ENCODE data around the gene F2RL1. TPM values are rescaled to one million over a fixed set of nuclear protein-coding genes. Genes with fewer than 3 reads are reported as not detected.

The F2RL1 gene
- total and polyA plus RNA-seq, 2 of the 8 experiments (the other 6 are each of a cell fraction or from before 2014, with no cell fraction given), result 23.2 to 26.6 TPM

- Histone ChIP-seq H3K18ac (ENCODE audit: extremely low read depth, low read length) (no peak overlapping the region; the same call in 1 of the 2 replicates), H3K4me3 (ENCODE audit: extremely low read depth in 1 of 4, insufficient read depth in 2 of 4, low read depth in 3 of 4, low read length in 4 of 4) (no peak overlapping the region), H3K23me2 (ENCODE audit: low read depth, low read length) (peaks cover 6% of the 10 kb centered on the region), H3K4ac (replicated peaks; ENCODE audit: insufficient read length, low read depth, low read length) (no peak overlapping the region), H2BK120ac (replicated peaks; ENCODE audit: low read depth, low read length) (no peak overlapping the region), H3K79me1 (ENCODE audit: low read depth, low read length) (no peaks in the 10 kb centered on the region), H3K27ac (ENCODE audit: low read depth, low read length) (no peak overlapping the region), H2BK5ac (ENCODE audit: low read depth, low read length) (no peak overlapping the region), H2BK15ac (ENCODE audit: low read length) (no peak overlapping the region), H4K20me1 (replicated peaks in 1 of 2; ENCODE audit: control insufficient read depth in 1 of 2, insufficient read depth in 2 of 2, low read length in 2 of 2) (no peaks in the 10 kb centered on the region), H3K14ac (ENCODE audit: insufficient read length) (no peak overlapping the region), H3K23ac (ENCODE audit: insufficient read length) (no peak overlapping the region), H4K8ac (ENCODE audit: extremely low read depth, insufficient read depth, low read length) (no peak overlapping the region), H3K9me3 (ENCODE audit: insufficient read depth in 2 of 2, low read depth in 1 of 2, low read length in 1 of 2) (peaks cover 3 to 17% of the 10 kb centered on the region in 2 experiments; a peak in 3 of 4 replicates), H3K79me2 (ENCODE audit: control insufficient read depth in 1 of 2, insufficient read depth in 2 of 2, low read length in 2 of 2) (no peaks in the 10 kb centered on the region), H3K27me3 (replicated peaks in 1 of 4; ENCODE audit: control insufficient read depth in 3 of 4, extremely low read depth in 1 of 4, insufficient read depth in 3 of 4, low read length in 3 of 4) (peaks cover 0 to 2% (median 0%) of the 10 kb centered on the region in 4 experiments; a peak in 1 of 7 replicates), H3K36me3 (ENCODE audit: control insufficient read depth in 2 of 4, insufficient read depth in 4 of 4, low read length in 3 of 4) (peaks cover 0 to 4% (median 0%) of the 10 kb centered on the region in 4 experiments; a peak in 1 of 8 replicates), H3K4me2 (ENCODE audit: insufficient read depth in 1 of 2, low read depth in 2 of 2, low read length in 2 of 2) (no peak overlapping the region), H3K56ac (replicated peaks; ENCODE audit: insufficient read length, low read depth, low read length) (no peak overlapping the region), H4K91ac (replicated peaks; ENCODE audit: insufficient read length, low read length) (peak overlapping the region; percentile 80), H2AK5ac (ENCODE audit: low read depth, low read length) (no peak overlapping the region), H2BK12ac (ENCODE audit: low read depth, low read length) (no peak overlapping the region; the same call in 1 of the 2 replicates), H2BK20ac (ENCODE audit: low read length) (peak overlapping the region; percentile 77; the same call in 1 of the 2 replicates), H3K4me1 (replicated peaks in 1 of 4; ENCODE audit: control insufficient read depth in 3 of 4, insufficient read depth in 4 of 4, low read length in 3 of 4) (peaks cover 0 to 6% (median 4%) of the 10 kb centered on the region in 4 experiments; a peak in 4 of 7 replicates), H4K5ac (ENCODE audit: insufficient read length, low read depth, low read length) (no peak overlapping the region), H2AFZ (ENCODE audit: low read length) (no peak overlapping the region), H3K9ac (replicated peaks in 1 of 4; ENCODE audit: extremely low read depth in 1 of 4, low read depth in 3 of 4, low read length in 3 of 4) (no peak overlapping the region)
- whole genome bisulfite sequencing, 2 experiments (ENCODE audit: extremely low coverage in 1 of 2, insufficient coverage in 1 of 2, insufficient read length in 1 of 2, insufficient replicate concordance in 2 of 2, low coverage in 1 of 2, low lambda C conversion rate in 2 of 2, missing lambda C conversion rate in 1 of 2), result 95% methylated on average over 4 of the region's 4 CpGs; no CpG with 5 or more reads in 1 of the 2 experiments
- no peak for TF ChIP-seq TCF12 (IDR thresholded peaks at IDR 0.05; ENCODE audit: low read depth, low read length)
- TF ChIP-seq EZH2 (IDR thresholded peaks at IDR 0.05; ENCODE audit: low read depth, low read length, severe bottlenecking), result no peak
- ChIA-PET POLR2A (ENCODE audit: partially characterized antibody) (no interaction called here), CTCF (ENCODE audit: partially characterized antibody) (no interaction called here)
- FAIRE-seq (no peak), DNase-seq (ENCODE audit: low read depth in 1 of 2, low spot score in 2 of 2) (no peak)
Measured at GRCh38 chr5:76813982-76814562, 4.8 kb upstream of the F2RL1 start.
